Hepatocyte (in vitro differentiated cells): Measurements from ENCODE around the gene RSPH1.

Experiments
- EZH2 ChIP-seq: fragments of 200-600 bp; sonication (generic); IDR thresholded peaks from 2 replicates; pipeline ENCODE4 v1.6.1; 2016; ENCODE audit warnings: antibody characterized with exemption, mild to moderate bottlenecking, borderline replicate concordance
- TF ChIP-seq, protein P1 (sequence below): fragments of 200-600 bp; sonication (generic); IDR thresholded peaks from 2 replicates; pipeline ENCODE4 v1.5.1; 2016; ENCODE audit warnings: antibody characterized with exemption, mild to moderate bottlenecking; ENCODE audit not compliant: poor library complexity

DNA sequence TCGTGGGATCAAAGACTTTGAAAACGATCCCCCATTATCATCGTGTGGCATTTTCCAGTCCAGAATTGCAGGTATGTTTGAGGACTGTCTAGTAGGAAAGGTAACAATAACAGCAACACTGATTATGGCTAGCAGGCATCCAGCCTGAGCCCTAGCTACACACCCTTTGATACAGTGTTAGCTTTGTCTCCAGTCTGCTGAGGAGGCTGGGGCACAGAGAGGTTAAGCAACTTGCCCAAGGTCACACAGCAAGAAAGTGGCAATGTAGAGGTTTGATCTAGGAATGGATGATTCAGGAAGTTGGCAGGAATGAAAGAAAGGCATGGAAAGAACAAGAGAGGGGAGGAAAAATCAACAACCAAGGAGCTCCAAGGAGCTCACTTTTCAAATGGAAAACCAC is 61.1 kb downstream of the RSPH1 start:
- no peak for TF ChIP-seq EZH2
- TF ChIP-seq, protein P1, sequence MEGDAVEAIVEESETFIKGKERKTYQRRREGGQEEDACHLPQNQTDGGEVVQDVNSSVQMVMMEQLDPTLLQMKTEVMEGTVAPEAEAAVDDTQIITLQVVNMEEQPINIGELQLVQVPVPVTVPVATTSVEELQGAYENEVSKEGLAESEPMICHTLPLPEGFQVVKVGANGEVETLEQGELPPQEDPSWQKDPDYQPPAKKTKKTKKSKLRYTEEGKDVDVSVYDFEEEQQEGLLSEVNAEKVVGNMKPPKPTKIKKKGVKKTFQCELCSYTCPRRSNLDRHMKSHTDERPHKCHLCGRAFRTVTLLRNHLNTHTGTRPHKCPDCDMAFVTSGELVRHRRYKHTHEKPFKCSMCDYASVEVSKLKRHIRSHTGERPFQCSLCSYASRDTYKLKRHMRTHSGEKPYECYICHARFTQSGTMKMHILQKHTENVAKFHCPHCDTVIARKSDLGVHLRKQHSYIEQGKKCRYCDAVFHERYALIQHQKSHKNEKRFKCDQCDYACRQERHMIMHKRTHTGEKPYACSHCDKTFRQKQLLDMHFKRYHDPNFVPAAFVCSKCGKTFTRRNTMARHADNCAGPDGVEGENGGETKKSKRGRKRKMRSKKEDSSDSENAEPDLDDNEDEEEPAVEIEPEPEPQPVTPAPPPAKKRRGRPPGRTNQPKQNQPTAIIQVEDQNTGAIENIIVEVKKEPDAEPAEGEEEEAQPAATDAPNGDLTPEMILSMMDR, result no peak
